ENCODE results near the gene SIPA1L3.

DNA sequence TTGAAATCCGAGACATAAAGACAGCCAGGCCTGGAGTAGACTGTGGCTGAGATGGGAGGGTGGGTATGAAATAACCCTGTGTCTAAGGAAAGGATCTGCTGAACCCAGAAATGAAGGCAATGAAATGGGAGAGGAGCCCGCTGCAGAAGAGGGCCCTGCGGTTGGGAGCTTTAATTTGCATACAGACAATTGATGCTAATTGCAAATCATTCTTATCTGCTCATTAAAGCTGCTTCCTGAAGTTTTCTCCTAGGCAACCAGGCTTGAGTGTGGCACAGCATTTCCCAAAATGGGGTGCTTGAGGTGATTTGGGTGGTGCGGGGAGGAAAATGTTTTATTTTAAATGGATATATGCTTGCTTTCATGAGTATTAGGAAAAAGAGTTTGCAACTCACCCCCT, 261.6 kb downstream of the SIPA1L3 start:
- TF ChIP-seq CTCF (conservative IDR thresholded peaks at IDR 0.05; ENCODE audit: low read depth in 2 of 2) (no peak), EZH2 (IDR thresholded peaks at IDR 0.05; ENCODE audit: low read depth, unreplicated experiment) (no peak), JUNB (IDR thresholded peaks at IDR 0.05; ENCODE audit: unreplicated experiment) (no peak), ZNF331 (CRISPR knock-in tag; IDR thresholded peaks at IDR 0.05; ENCODE audit: low read depth) (no peak), EZH2phosphoT487 (IDR thresholded peaks at IDR 0.05; ENCODE audit: unreplicated experiment) (no peak), CREB1 (CRISPR knock-in tag; IDR thresholded peaks at IDR 0.05; ENCODE audit: low read depth) (no peak), POLR2AphosphoS5 (IDR thresholded peaks at IDR 0.05; ENCODE audit: low read depth) (no peak), STAT1 (IDR thresholded peaks at IDR 0.05; ENCODE audit: unreplicated experiment) (no peak), NANOG (IDR thresholded peaks at IDR 0.05; ENCODE audit: borderline replicate concordance) (no peak)
- TF ChIP-seq, protein P1, sequence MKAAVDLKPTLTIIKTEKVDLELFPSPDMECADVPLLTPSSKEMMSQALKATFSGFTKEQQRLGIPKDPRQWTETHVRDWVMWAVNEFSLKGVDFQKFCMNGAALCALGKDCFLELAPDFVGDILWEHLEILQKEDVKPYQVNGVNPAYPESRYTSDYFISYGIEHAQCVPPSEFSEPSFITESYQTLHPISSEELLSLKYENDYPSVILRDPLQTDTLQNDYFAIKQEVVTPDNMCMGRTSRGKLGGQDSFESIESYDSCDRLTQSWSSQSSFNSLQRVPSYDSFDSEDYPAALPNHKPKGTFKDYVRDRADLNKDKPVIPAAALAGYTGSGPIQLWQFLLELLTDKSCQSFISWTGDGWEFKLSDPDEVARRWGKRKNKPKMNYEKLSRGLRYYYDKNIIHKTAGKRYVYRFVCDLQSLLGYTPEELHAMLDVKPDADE (IDR thresholded peaks at IDR 0.05): no peak
- TF ChIP-seq, protein P2, sequence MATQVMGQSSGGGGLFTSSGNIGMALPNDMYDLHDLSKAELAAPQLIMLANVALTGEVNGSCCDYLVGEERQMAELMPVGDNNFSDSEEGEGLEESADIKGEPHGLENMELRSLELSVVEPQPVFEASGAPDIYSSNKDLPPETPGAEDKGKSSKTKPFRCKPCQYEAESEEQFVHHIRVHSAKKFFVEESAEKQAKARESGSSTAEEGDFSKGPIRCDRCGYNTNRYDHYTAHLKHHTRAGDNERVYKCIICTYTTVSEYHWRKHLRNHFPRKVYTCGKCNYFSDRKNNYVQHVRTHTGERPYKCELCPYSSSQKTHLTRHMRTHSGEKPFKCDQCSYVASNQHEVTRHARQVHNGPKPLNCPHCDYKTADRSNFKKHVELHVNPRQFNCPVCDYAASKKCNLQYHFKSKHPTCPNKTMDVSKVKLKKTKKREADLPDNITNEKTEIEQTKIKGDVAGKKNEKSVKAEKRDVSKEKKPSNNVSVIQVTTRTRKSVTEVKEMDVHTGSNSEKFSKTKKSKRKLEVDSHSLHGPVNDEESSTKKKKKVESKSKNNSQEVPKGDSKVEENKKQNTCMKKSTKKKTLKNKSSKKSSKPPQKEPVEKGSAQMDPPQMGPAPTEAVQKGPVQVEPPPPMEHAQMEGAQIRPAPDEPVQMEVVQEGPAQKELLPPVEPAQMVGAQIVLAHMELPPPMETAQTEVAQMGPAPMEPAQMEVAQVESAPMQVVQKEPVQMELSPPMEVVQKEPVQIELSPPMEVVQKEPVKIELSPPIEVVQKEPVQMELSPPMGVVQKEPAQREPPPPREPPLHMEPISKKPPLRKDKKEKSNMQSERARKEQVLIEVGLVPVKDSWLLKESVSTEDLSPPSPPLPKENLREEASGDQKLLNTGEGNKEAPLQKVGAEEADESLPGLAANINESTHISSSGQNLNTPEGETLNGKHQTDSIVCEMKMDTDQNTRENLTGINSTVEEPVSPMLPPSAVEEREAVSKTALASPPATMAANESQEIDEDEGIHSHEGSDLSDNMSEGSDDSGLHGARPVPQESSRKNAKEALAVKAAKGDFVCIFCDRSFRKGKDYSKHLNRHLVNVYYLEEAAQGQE (IDR thresholded peaks at IDR 0.05; ENCODE audit: unreplicated experiment): no peak

Measured in GM23338 (cell line).